Activated CD8-positive, alpha-beta T cell treated with anti-CD3 and anti-CD28 coated beads, Interleukin-2, amount 10 ng/mL, durations not matched to agents 7 days and 5 days (primary cell): ENCODE measurements around the gene MOB3A. TPM values are rescaled to one million over a fixed set of nuclear protein-coding genes. Genes with fewer than 3 reads are reported as not detected.

Source experiments
- ATAC-seq: fragments of 150-1000 bp; cut with Tn5 transposase; one replicate; pipeline ENCODE4 v1.10.0; 2021; ENCODE audit warnings: moderate library complexity
- CTCF ChIA-PET: fragments of 350-600 bp; sonication (Branson Sonifier 250); formaldehyde crosslinking; loops from one replicate; lab custom pipeline; 2021; ENCODE audit warnings: antibody characterized with exemption; lab: Charles Lee
- POLR2A ChIA-PET: fragments of 350-600 bp; sonication (Branson Sonifier 250); formaldehyde crosslinking; loops from one replicate; lab custom pipeline; 2021; ENCODE audit warnings: antibody characterized with exemption; lab: Charles Lee
- DNase-seq: peaks from one replicate; pipeline ENCODE4 v3.0.0-alpha.2; 2020
- H3K27ac Mint-ChIP-seq: one replicate; pipeline ENCODE4 v1.8.0; 2021; ENCODE audit warnings: mild to moderate bottlenecking, mixed read lengths
- H3K27me3 Mint-ChIP-seq: one replicate; pipeline ENCODE4 v1.8.0; 2021; ENCODE audit warnings: low read depth, mixed read lengths
- H3K36me3 Mint-ChIP-seq: one replicate; pipeline ENCODE4 v1.8.0; 2021; ENCODE audit warnings: low read depth, mixed read lengths
- H3K4me1 Mint-ChIP-seq: one replicate; pipeline ENCODE4 v1.8.0; 2021; ENCODE audit warnings: low read depth, mixed read lengths
- H3K4me3 Mint-ChIP-seq: one replicate; pipeline ENCODE4 v1.8.0; 2021; ENCODE audit warnings: mild to moderate bottlenecking, mixed read lengths
- H3K9me3 Mint-ChIP-seq: one replicate; pipeline ENCODE4 v1.8.0; 2022; ENCODE audit warnings: mixed read lengths; ENCODE audit not compliant: insufficient read depth
- total RNA-seq, 2 experiments: library from RNA; stranded (reverse); gene quantifications; one replicate each; pipeline ENCODE4 v1.2.3, GENCODE V29; 2021

Gene MOB3A
- total RNA-seq, 2 experiments from 2014 or later: 235 to 240 TPM

GRCh38 chr19:2072757-2073551 lies 23.2 kb downstream of the MOB3A start:
- Mint-ChIP-seq H3K4me3 (no peak overlapping the region), H3K27me3 (no peaks in the 10 kb centered on the region), H3K27ac (peak overlapping the region; percentile 55), H3K9me3 (no peaks in the 10 kb centered on the region), H3K36me3 (peaks cover 69% of the 10 kb centered on the region), H3K4me1 (peaks cover 27% of the 10 kb centered on the region)
- ChIA-PET POLR2A (interaction anchor here (0.5 kb wide), 1 partner anchor 49 kb away, joined by 4 read pairs; no protein-coding TSS in a partner anchor), CTCF (no interaction called here)
- no peak for ATAC-seq
- no peak for DNase-seq

- POLR2A ChIA-PET: no interaction called here
- Mint-ChIP-seq H3K4me3 (no peak overlapping the region), H3K27ac (peak overlapping the region; percentile 79), H3K9me3 (no peaks in the 10 kb centered on the region), H3K4me1 (peaks cover 27% of the 10 kb centered on the region), H3K27me3 (no peaks in the 10 kb centered on the region), H3K36me3 (peaks cover 53% of the 10 kb centered on the region)
- CTCF ChIA-PET: no interaction called here
- ATAC-seq: no peak
- DNase-seq: no peak
Observed at GRCh38 chr19:2070986-2071673, 25.0 kb downstream of the MOB3A start.

- H3K4me3 Mint-ChIP-seq: no peak overlapping the region
- DNase-seq (no peak), ATAC-seq (no peak)
- H3K27me3 Mint-ChIP-seq: no peaks in the 10 kb centered on the region
- peaks cover 49% of the 10 kb centered on the region for H3K36me3 Mint-ChIP-seq
- H3K9me3 Mint-ChIP-seq: no peaks in the 10 kb centered on the region
- ChIA-PET CTCF (interaction anchor here (0.7 to 2.1 kb wide), 15 partner anchors 8 to 127 kb away, joined by 3 to 17 read pairs (median 4); no protein-coding TSS in a partner anchor), POLR2A (interaction anchor here (0.6 to 1.5 kb wide), 4 partner anchors 13 to 40 kb away, joined by 3 to 9 read pairs (median 4); no protein-coding TSS in a partner anchor)
- peaks cover 27% of the 10 kb centered on the region for H3K4me1 Mint-ChIP-seq
- H3K27ac Mint-ChIP-seq: no peak overlapping the region
Observed at GRCh38 chr19:2070436-2070827, 25.7 kb downstream of the MOB3A start.

- H3K9me3 Mint-ChIP-seq: no peaks in the 10 kb centered on the region
- H3K27ac Mint-ChIP-seq: peak overlapping the region; percentile 28
- H3K36me3 Mint-ChIP-seq: peaks cover 13% of the 10 kb centered on the region
- ATAC-seq (no peak), DNase-seq (no peak)
- POLR2A ChIA-PET: no interaction called here
- H3K4me1 Mint-ChIP-seq: peaks cover 25% of the 10 kb centered on the region
- no peak overlapping the region for H3K4me3 Mint-ChIP-seq
- CTCF ChIA-PET: no interaction called here
- no peaks in the 10 kb centered on the region for H3K27me3 Mint-ChIP-seq
Observed at GRCh38 chr19:2064788-2065524, 31.2 kb downstream of the MOB3A start.

GRCh38 chr19:2064395-2064787 lies 31.7 kb downstream of the MOB3A start:
- POLR2A ChIA-PET: no interaction called here
- Mint-ChIP-seq H3K36me3 (peaks cover 10% of the 10 kb centered on the region), H3K27ac (no peak overlapping the region), H3K9me3 (no peaks in the 10 kb centered on the region), H3K4me3 (no peak overlapping the region), H3K27me3 (no peaks in the 10 kb centered on the region), H3K4me1 (peaks cover 22% of the 10 kb centered on the region)
- no peak for ATAC-seq
- CTCF ChIA-PET: no interaction called here
- no peak for DNase-seq

GRCh38 chr19:2063824-2064223 lies 32.3 kb downstream of the MOB3A start:
- ATAC-seq: no peak
- ChIA-PET CTCF (interaction anchor here (0.8 to 1.2 kb wide), 2 partner anchors 24 to 166 kb away, joined by 3 to 4 read pairs; no protein-coding TSS in a partner anchor), POLR2A (interaction anchor here (3.9 kb wide), 1 partner anchor 12 kb away, joined by 27 read pairs; the partner anchor contains the start of gene MKNK2)
- no peak for DNase-seq
- Mint-ChIP-seq H3K27me3 (no peaks in the 10 kb centered on the region), H3K4me3 (no peak overlapping the region), H3K36me3 (peaks cover 10% of the 10 kb centered on the region), H3K4me1 (peaks cover 24% of the 10 kb centered on the region), H3K27ac (no peak overlapping the region), H3K9me3 (no peaks in the 10 kb centered on the region)

- Mint-ChIP-seq H3K4me3 (peak overlapping the region; percentile 92), H3K27ac (peak overlapping the region; percentile 92), H3K27me3 (no peaks in the 10 kb centered on the region), H3K36me3 (peaks cover 4% of the 10 kb centered on the region), H3K9me3 (no peaks in the 10 kb centered on the region), H3K4me1 (peaks cover 32% of the 10 kb centered on the region)
- DNase-seq (no peak), ATAC-seq (no peak)
- POLR2A ChIA-PET: interaction anchor here (0.9 to 3.9 kb wide), 2 partner anchors 11 to 22 kb away, joined by 3 to 27 read pairs; partner anchors contain the start of gene MKNK2
- CTCF ChIA-PET: interaction anchor here (1.2 to 1.5 kb wide), 2 partner anchors 25 to 33 kb away, joined by 3 to 4 read pairs; partner anchors contain the start of gene MOB3A
Observed at GRCh38 chr19:2062770-2063169, 33.4 kb downstream of the MOB3A start.

- Mint-ChIP-seq H3K27me3 (no peaks in the 10 kb centered on the region), H3K9me3 (no peaks in the 10 kb centered on the region), H3K36me3 (peaks cover 4% of the 10 kb centered on the region), H3K4me1 (peaks cover 36% of the 10 kb centered on the region), H3K4me3 (peak overlapping the region; percentile 92), H3K27ac (peak overlapping the region; percentile 92)
- no peak for ATAC-seq
- POLR2A ChIA-PET: interaction anchor here (0.7 to 3.9 kb wide), 7 partner anchors 10 to 1919 kb away, joined by 3 to 27 read pairs (median 4); partner anchors contain the start of gene MKNK2
- CTCF ChIA-PET: interaction anchor here (0.6 to 2.3 kb wide), 4 partner anchors 8 to 44 kb away, joined by 3 to 11 read pairs (median 3); partner anchors contain the start of gene MOB3A
- no peak for DNase-seq
Observed at GRCh38 chr19:2062389-2062729, 33.8 kb downstream of the MOB3A start.

- Mint-ChIP-seq H3K36me3 (peaks cover 4% of the 10 kb centered on the region), H3K9me3 (no peaks in the 10 kb centered on the region), H3K4me3 (peak overlapping the region; percentile 92), H3K27me3 (no peaks in the 10 kb centered on the region), H3K27ac (peak overlapping the region; percentile 92), H3K4me1 (peaks cover 42% of the 10 kb centered on the region)
- ChIA-PET POLR2A (interaction anchor here (0.6 to 3.9 kb wide), 8 partner anchors 10 to 1920 kb away, joined by 3 to 27 read pairs (median 4); partner anchors contain the start of gene MKNK2), CTCF (interaction anchor here (0.6 to 2.3 kb wide), 5 partner anchors 8 to 43 kb away, joined by 3 to 11 read pairs (median 3); partner anchors contain the start of gene MOB3A)
- DNase-seq: peak; percentile 100
- peak; percentile 91 for ATAC-seq
Observed at GRCh38 chr19:2061495-2062388, 34.4 kb downstream of the MOB3A start.

GRCh38 chr19:2060884-2061494 lies 35.1 kb downstream of the MOB3A start:
- ATAC-seq: peak; percentile 60
- H3K4me1 Mint-ChIP-seq: peaks cover 48% of the 10 kb centered on the region
- no peaks in the 10 kb centered on the region for H3K9me3 Mint-ChIP-seq

More at GRCh38 chr19:2060884-2061494, 35.1 kb downstream of the MOB3A start:
- no peaks in the 10 kb centered on the region for H3K27me3 Mint-ChIP-seq
- peak overlapping the region; percentile 92 for H3K4me3 Mint-ChIP-seq
- DNase-seq: peak; percentile 46
- CTCF ChIA-PET: interaction anchor here (0.7 to 2.3 kb wide), 3 partner anchors 9 to 42 kb away, joined by 3 to 11 read pairs (median 3); no protein-coding TSS in a partner anchor
- H3K36me3 Mint-ChIP-seq: peaks cover 4% of the 10 kb centered on the region
- POLR2A ChIA-PET: interaction anchor here (0.6 to 3.9 kb wide), 5 partner anchors 9 to 267 kb away, joined by 3 to 27 read pairs (median 4); partner anchors contain the start of gene MKNK2
- H3K27ac Mint-ChIP-seq: peak overlapping the region; percentile 94
